Tibial artery (tissue), 4 donors: Measurements from ENCODE around the gene AGBL1.

Experiments
- DNase-seq, 2 donors: peaks; one replicate each; pipeline ENCODE4 v3.0.0-alpha.2; 2019
- H3K27ac ChIP-seq, 2 donors: fragments of 200-600 bp; sonication (generic) in 1 of 2; 1 replicate in 1 of 2; 2 replicates in 1 of 2; pipeline ENCODE4 v1.5.1; 2018 to 2019; ENCODE audit warnings: mild to moderate bottlenecking in 1 of 2
- H3K27me3 ChIP-seq, 2 donors: fragments of 200-600 bp; sonication (generic) in 1 of 2; one replicate each; pipeline versions ENCODE4 v1.5.1 to v1.6.0; 2016 to 2019
- H3K36me3 ChIP-seq, 3 donors: fragments of 200-600 bp; sonication (generic) in 2 of 3; one replicate each; pipeline ENCODE4 v1.5.1; 2016 to 2019; ENCODE audit warnings: mild to moderate bottlenecking in 2 of 3
- H3K4me1 ChIP-seq, 4 donors: fragments of 200-600 bp; sonication (generic) in 2 of 4; 1 replicate in 3 of 4; 2 replicates in 1 of 4; pipeline ENCODE4 v1.5.1; 2016 to 2019
- H3K4me3 ChIP-seq, 2 donors: fragments of 200-600 bp; sonication (generic) in 1 of 2; 1 replicate in 1 of 2; 2 replicates in 1 of 2; pipeline ENCODE4 v1.5.1; 2018 to 2019; ENCODE audit warnings: mild to moderate bottlenecking in 2 of 2
- H3K9me3 ChIP-seq, 3 donors: fragments of 200-600 bp; sonication (generic) in 1 of 3; one replicate each; pipeline ENCODE4 v1.5.1; 2016 to 2019
- CTCF ChIP-seq, 2 experiments: fragments of 200-600 bp in 1 of 2; fragments of 450-650 bp in 1 of 2; IDR thresholded peaks; one replicate each; pipeline ENCODE4 v1.5.1; 2017 to 2019; ENCODE audit warnings: antibody characterized with exemption in 2 of 2, mild to moderate bottlenecking in 1 of 2, moderate library complexity in 1 of 2
- intact Hi-C: fragments of 100-400 bp; cut with DNase I; formaldehyde crosslinking; loops from one replicate; pipeline ENCODE4 v1.15.0; 2023; ENCODE audit warnings: low total_unique reads

The AGBL1 gene

DNA sequence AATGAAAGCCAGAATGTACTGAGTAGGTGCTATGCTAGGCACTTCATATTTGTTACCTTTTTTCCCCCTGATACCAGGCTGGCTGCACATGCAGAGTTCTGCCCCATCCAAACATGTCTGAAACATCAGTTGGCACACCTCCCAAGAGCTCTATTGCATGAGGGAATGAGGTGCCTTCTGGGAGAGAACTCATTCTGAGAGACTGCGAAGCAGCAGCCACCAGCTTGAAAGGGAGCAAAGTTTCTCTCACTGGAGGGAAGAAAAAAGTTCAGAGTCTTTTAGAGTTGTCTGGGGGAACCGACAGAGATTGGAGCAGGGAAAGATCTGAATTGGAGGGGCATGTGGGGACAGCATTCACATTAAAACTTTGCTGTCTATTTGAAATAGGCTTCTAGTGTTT lies 84.1 kb downstream of the AGBL1 start:
- intact Hi-C loops, result no loop called here
- DNase-seq, result peak in 1 of 2 donors; percentile 40
- no peak for TF ChIP-seq CTCF (IDR thresholded peaks at IDR 0.05)
- Histone ChIP-seq H3K9me3 (no peaks in the 10 kb centered on the region), H3K36me3 (no peaks in the 10 kb centered on the region), H3K4me1 (no peaks in the 10 kb centered on the region), H3K4me3 (no peak overlapping the region), H3K27ac (no peak overlapping the region), H3K27me3 (no peaks in the 10 kb centered on the region)

GRCh38 chr15:86164232-86164898 lies 84.7 kb downstream of the AGBL1 start:
- Histone ChIP-seq H3K27ac (no peak overlapping the region), H3K4me3 (no peak overlapping the region), H3K9me3 (no peaks in the 10 kb centered on the region), H3K27me3 (no peaks in the 10 kb centered on the region), H3K36me3 (no peaks in the 10 kb centered on the region), H3K4me1 (no peaks in the 10 kb centered on the region)
- DNase-seq, result peak in 1 of 2 donors; percentile 70
- no peak for TF ChIP-seq CTCF (IDR thresholded peaks at IDR 0.05)
- intact Hi-C loops, result no loop called here

GRCh38 chr15:86165265-86166211 lies 85.9 kb downstream of the AGBL1 start:
- Histone ChIP-seq H3K4me1 (no peaks in the 10 kb centered on the region), H3K27ac (no peak overlapping the region), H3K36me3 (no peaks in the 10 kb centered on the region), H3K27me3 (no peaks in the 10 kb centered on the region), H3K4me3 (no peak overlapping the region), H3K9me3 (no peaks in the 10 kb centered on the region)
- intact Hi-C loops, result no loop called here
- TF ChIP-seq CTCF (IDR thresholded peaks at IDR 0.05), result no peak
- DNase-seq, result no peak

- Histone ChIP-seq H3K27ac (no peak overlapping the region), H3K36me3 (no peaks in the 10 kb centered on the region), H3K4me3 (no peak overlapping the region), H3K9me3 (no peaks in the 10 kb centered on the region), H3K4me1 (no peaks in the 10 kb centered on the region), H3K27me3 (no peaks in the 10 kb centered on the region)
- intact Hi-C loops, result no loop called here
- no peak for DNase-seq
- TF ChIP-seq CTCF (IDR thresholded peaks at IDR 0.05), result no peak
Measured at GRCh38 chr15:86167841-86168240, 88.2 kb downstream of the AGBL1 start.

DNA sequence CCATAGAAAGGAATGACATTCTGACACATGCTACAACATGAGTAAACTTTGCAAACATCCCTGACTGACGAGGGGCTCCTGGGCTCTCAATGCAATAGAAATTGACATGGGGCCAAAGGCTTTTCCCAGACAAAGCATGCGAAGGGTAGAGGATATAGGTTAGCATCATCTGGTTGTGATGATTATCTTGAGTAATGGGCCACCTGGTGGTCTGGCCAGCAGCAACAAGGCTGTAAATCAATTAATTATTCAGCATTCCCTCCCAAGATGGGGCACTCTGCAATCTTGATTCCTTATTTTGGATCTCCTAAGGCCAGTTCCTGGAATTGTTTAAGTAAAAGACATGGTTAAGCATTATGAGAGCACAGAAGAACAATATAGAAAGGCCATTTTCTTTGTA lies 99.2 kb downstream of the AGBL1 start:
- no peak for DNase-seq
- H3K36me3 ChIP-seq, result no peaks in the 10 kb centered on the region
- intact Hi-C loops, result no loop called here

More for the DNA sequence above, 99.2 kb downstream of the AGBL1 start:
- Histone ChIP-seq H3K27ac (no peak overlapping the region), H3K9me3 (no peaks in the 10 kb centered on the region), H3K27me3 (no peaks in the 10 kb centered on the region), H3K4me1 (no peaks in the 10 kb centered on the region), H3K4me3 (no peak overlapping the region)
- no peak for TF ChIP-seq CTCF (IDR thresholded peaks at IDR 0.05)
